Measurements from ENCODE around the gene PDGFRA.

Gene PDGFRA

GRCh38 chr4:54217642-54218495 is 11.2 kb upstream of the PDGFRA start:
- peak; percentile 93 for DNase-seq (ENCODE audit: low read depth)
- TF ChIP-seq CTCF (IDR thresholded peaks at IDR 0.05; ENCODE audit: low read length, missing control alignments), result peak; percentile 90
- peak overlapping the region; percentile 52 for H3K4me3 ChIP-seq (replicated peaks; ENCODE audit: low read depth, low read length)

GRCh38 chr4:54218736-54219135 is 10.4 kb upstream of the PDGFRA start:
- no peak for TF ChIP-seq CTCF (IDR thresholded peaks at IDR 0.05; ENCODE audit: low read length, missing control alignments)
- DNase-seq (ENCODE audit: low read depth), result no peak
- H3K4me3 ChIP-seq (replicated peaks; ENCODE audit: low read depth, low read length), result no peak overlapping the region

- no peak for DNase-seq (ENCODE audit: low read depth)
- no peak for TF ChIP-seq CTCF (IDR thresholded peaks at IDR 0.05; ENCODE audit: low read length, missing control alignments)
- H3K4me3 ChIP-seq (replicated peaks; ENCODE audit: low read depth, low read length), result no peak overlapping the region
Observed at GRCh38 chr4:54224996-54225597, 4.0 kb upstream of the PDGFRA start.

GRCh38 chr4:54225598-54226403 is 3.3 kb upstream of the PDGFRA start:
- H3K4me3 ChIP-seq (replicated peaks; ENCODE audit: low read depth, low read length), result peak overlapping the region; percentile 98
- no peak for TF ChIP-seq CTCF (IDR thresholded peaks at IDR 0.05; ENCODE audit: low read length, missing control alignments)
- peak; percentile 33 for DNase-seq (ENCODE audit: low read depth)

GRCh38 chr4:54226404-54227255 is 2.5 kb upstream of the PDGFRA start:
- DNase-seq (ENCODE audit: low read depth), result peak; percentile 89
- peak overlapping the region; percentile 98 for H3K4me3 ChIP-seq (replicated peaks; ENCODE audit: low read depth, low read length)

More at GRCh38 chr4:54226404-54227255, 2.5 kb upstream of the PDGFRA start:
- TF ChIP-seq CTCF (IDR thresholded peaks at IDR 0.05; ENCODE audit: low read length, missing control alignments), result no peak
